GM12864 (cell line): Measurements from ENCODE around the gene RFTN1.

ENCODE experiments used
- DNase-seq: peaks from one replicate; pipeline ENCODE4 v3.0.0-alpha.2; 2011; ENCODE audit warnings: low read depth
- H3K4me3 ChIP-seq: 2 replicates; pipeline ENCODE4 v1.5.1; 2011; ENCODE audit warnings: mild to moderate bottlenecking, low read depth, low read length, control low read depth
- CTCF ChIP-seq: IDR thresholded peaks from 2 replicates; pipeline ENCODE4 v1.5.1; 2011; ENCODE audit warnings: low read depth, mild to moderate bottlenecking, moderate library complexity, low read length, control low read depth, inconsistent platforms; ENCODE audit errors: missing control alignments

The RFTN1 gene

GRCh38 chr3:16455966-16456365, 57.5 kb downstream of the RFTN1 start:
- DNase-seq: no peak
- no peak for TF ChIP-seq CTCF
- no peak overlapping the region for H3K4me3 ChIP-seq

- DNase-seq: no peak
- H3K4me3 ChIP-seq: no peak overlapping the region
- no peak for TF ChIP-seq CTCF
Measured at GRCh38 chr3:16455001-16455400, 58.5 kb downstream of the RFTN1 start.

GRCh38 chr3:16452261-16452660, 61.2 kb downstream of the RFTN1 start:
- no peak overlapping the region for H3K4me3 ChIP-seq
- no peak for DNase-seq
- no peak for TF ChIP-seq CTCF

- no peak for DNase-seq
- no peak overlapping the region for H3K4me3 ChIP-seq
- TF ChIP-seq CTCF: no peak
Measured at GRCh38 chr3:16449369-16449768, 64.1 kb downstream of the RFTN1 start.

- no peak overlapping the region for H3K4me3 ChIP-seq
- no peak for DNase-seq
- no peak for TF ChIP-seq CTCF
Measured at GRCh38 chr3:16448639-16449070, 64.8 kb downstream of the RFTN1 start.

GRCh38 chr3:16447135-16447534, 66.4 kb downstream of the RFTN1 start:
- DNase-seq: no peak
- no peak overlapping the region for H3K4me3 ChIP-seq
- no peak for TF ChIP-seq CTCF

GRCh38 chr3:16444344-16444743, 69.2 kb downstream of the RFTN1 start:
- no peak overlapping the region for H3K4me3 ChIP-seq
- TF ChIP-seq CTCF: no peak
- no peak for DNase-seq
